NCI-H2107 treated with DMSO at 0.1 percent for 48 hours (cell line): ENCODE measurements around the gene POC1A.

Experiments used
- DNase-seq: peaks from one replicate; lab custom pipeline; 2025; ENCODE audit not compliant: unreplicated experiment; lab: John Stamatoyannopoulos, UW

The POC1A gene

DNA sequence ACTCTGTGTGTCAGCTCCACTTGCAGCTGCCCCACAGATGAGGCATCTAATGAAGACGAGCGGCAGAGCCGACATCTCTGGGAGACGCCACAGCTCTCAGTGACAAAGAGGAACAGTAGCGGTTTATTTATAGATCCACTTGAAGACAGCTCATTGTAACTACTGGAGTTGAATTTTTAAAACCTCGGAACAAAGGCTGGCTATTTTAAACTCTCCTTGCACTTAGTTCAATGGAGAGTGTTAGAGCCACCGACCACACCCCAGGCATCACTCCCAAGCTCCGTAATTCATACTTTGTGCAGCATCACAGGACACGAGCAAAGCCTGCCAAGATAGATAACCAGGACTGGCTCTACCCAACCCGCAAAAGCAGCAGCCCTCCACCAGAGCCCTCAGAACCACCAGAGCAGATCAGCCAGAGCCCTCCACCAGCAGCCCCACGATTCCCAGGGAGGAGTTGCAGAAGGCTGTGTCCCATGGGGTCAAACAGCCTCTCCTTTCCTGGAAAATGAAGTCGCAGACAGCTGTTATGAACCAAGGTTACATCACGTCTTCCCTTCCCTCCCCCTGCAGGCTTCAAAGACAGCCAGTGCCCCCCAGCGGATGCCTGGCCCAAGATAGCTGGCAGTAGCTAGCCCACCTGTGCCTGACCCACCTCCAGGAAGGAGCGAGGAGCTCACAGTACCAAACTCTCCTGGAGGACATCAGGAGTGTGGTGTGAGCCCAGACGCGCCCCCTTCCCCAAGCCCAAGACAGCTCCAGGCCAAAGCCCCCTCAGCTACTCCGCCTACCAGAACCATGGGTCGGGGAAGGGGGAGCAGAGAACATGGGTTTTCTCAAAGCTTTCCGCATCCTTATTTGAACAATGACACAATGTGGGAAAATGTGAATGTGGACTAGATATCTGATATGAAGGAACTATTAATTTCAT, 45.7 kb downstream of the POC1A start:
- peak; percentile 40 for DNase-seq

DNA sequence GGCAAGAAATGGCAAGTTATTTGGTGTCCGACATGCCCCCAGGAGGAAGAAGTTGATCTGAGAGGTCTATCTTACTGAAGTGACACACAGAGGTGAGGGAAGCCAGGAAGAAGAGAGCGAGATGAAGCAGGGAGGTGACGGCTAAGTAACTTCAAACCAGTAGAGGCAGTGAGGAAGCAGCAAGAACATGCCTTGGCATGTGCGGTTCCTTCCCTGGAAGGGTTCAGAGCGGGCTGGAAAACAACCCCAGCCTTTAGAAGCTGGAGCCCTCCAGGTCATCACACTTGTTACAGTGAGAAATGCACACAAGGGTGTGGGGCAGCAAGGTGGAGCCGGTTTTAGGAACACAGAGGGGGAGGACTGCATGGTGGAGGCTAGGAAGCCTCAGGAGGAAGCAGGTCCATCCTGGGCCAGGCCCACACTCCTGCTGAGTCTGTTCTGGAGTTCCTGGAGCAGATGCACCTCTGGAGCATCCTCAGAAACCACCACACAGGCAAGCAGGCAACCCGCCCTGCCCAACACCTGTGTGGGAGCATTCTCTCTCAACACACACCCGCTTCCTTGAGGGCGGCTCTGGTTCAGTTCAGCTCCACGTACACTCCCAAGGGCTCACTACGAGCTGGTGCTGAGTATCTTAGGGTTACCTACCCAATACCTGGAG, 47.1 kb downstream of the POC1A start:
- no peak for DNase-seq

DNA sequence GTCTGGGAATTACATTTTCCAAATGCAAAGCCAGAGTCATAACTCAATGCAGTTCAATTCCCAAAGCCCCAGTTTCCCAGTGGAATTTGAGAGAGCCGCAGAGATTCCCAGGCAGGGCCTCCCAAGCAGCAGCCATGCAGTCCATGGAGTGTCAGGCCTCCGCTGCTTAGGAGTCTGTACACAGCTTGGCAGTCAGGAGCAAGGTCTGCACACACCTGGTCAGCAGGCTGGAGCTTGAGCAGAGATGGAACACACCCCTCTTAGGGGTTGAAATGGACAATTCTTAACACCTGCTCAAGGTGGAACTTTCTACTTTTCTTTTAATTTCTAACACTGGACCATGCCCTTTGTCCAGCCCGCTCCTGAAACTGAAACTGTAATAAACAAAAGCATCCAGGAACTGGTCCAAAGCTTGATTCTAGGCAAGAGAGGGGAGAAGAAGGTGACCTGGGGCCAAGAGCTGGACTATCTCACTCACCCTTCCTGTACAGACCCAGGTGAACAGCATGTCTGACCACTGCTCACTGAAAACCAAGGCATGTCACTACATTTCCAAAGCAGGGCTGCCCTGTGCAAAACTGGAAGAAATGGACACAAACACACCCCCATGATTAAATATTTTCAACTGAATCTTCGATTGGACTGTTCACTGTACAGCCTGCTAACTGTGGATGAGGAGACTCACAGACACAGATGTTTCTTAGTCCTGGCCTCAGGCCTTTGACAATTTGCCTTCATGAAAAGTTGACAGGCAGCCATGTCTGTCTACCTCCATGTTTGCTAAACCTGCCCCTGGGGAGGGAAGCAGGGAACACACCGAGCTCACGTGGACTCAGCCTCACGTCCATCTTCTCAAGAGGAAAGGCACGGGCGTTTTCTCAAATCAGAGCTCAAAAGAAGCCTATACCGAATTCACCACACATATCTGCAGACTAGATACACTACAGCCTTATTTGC, 49.3 kb downstream of the POC1A start:
- no peak for DNase-seq

DNA sequence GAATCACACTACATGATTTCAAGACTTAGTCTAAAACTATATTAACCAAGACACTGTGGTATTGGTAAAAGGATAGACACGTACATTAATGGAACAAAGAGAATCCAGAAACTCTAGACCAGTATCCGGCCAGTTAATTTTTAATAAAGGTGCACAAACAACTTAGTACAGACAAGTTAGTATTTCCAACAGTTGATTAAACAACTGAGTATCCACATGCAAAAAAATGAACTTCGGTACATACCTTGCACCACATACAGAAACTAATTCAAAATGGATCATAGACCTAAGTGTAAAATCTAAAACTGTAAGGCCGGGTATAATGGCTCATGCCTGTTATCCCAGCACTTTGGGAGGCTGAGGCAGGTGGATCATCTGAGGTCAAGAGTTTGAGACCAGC, 51.3 kb downstream of the POC1A start:
- no peak for DNase-seq

DNA sequence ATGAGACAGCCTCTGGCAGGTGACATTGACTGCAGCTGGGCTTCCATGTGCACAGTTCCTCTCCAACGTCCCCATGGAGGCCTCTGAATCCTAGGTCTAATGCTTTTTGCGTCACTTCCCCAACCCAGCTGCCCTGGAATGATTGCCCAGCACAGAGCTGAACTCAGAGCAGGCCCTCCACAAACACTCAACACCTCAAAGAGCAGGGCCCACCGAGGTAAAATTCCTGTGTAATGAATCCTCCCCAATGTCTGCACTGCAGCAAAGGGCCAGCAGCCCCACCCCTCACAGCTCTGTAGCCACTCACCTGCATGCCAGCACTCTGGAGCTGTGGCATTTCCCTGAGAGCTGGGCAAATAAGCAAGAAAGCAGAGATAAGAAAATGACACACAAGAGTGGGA, 55.2 kb downstream of the POC1A start:
- DNase-seq, result no peak

DNA sequence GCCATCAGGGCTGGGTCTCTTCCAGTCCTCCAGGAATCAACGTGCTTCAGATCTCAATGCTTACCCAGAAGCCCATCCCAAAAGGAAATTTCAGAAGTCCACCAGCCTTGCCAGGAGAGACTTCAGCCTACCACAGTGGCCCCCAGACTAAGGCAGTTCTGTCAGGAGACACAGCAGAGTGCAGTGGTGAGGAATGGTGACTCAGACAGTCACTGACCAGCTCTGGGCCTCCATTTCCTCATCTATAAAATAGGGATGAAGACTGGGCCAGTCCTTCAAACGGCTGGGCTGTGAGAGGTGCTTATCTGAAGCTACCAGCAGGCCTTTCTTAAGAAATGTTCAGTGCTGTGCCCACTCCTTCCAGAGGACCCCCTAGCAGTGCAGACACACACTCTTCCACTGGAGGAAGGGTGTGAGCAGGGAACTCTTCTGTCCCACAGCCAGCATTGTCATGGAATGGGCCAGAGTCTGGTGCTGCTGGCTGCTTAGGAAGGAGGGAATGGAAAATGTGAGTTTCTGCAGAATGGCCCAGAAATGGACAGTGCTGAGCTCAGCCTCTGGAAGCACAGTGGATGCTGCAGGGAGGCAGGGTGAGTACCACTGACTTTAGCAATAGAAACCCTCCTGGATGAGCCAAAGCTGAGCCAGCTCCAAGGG, 56.2 kb downstream of the POC1A start:
- no peak for DNase-seq

DNA sequence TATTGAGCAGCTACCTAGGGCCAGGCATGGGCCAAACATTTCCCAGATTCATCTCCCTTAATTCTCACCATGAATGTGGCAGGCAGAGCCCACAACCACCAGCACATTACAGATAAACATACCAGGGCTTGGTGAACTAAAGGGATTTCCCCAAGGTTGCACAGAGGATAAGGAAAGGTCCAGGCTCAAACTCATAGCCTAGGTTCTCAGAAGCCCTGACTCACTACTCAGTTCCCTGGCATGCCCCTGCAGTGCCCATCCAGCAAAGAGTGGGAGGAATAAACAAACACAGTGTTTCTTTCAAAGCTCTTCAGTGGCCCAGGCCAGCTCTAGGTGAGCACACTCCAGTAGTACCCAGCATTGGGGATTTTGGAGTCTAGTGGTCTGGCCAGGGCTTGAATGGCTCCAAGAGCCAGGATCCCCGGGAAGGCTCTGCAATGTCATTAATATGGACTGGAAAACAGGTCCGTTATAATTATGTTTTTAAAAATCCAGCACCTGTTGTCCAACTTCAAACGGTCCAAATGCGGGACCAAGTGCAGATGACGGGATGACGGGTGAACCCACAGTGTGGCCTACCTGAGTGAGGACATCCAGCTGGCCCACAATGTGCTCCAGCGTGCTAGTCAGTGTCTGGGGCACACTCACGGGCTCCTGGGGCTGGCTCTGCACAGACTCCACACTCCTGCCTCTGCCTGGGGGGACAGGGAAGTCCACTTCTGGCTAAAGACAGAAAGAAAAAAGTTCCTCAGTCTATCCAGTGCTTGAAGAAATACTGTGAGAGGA, 58.0 kb downstream of the POC1A start:
- DNase-seq, result no peak

DNA sequence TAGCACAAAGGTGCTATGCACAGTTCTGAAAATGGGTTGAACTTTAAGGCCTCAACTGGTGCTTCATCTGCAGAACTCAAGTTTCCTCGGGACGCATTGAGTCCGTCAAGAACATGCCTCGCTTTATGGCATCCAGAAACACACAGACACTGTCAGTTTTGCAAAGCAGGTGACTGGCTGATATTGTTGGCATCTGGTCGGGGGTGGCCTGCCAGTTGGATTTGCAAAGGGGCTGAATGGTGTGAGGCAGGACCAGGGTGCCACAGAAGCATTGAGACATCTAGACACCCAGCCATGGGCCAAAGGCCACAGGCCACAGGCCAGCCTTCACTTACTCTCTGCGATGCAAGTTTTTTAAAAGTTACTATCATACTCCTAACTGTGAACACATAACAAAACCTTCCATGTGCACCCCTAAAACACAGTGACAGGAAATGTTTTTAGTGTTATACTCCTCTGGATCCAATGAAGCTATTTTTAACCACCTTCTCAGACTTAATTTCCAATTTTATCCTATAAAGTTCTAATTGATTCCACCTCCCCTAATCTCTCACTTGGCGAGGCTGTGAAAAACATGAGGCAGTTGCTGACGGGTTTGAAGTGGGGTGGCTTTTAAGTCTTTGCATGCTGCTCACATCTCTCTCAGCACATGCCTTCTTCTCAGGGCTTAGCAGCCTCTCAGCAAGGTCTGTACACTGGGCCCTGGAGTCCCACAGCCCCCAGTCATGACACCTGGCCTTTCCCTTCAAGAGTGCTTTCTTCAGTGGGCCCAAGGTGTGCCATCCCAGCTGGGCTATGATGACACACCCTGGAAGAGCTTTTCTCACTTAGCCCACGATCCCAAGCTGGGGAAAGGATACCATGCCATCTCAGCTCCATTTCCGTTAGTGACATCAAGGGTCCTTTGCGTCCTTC, 59.4 kb downstream of the POC1A start:
- no peak for DNase-seq

DNA sequence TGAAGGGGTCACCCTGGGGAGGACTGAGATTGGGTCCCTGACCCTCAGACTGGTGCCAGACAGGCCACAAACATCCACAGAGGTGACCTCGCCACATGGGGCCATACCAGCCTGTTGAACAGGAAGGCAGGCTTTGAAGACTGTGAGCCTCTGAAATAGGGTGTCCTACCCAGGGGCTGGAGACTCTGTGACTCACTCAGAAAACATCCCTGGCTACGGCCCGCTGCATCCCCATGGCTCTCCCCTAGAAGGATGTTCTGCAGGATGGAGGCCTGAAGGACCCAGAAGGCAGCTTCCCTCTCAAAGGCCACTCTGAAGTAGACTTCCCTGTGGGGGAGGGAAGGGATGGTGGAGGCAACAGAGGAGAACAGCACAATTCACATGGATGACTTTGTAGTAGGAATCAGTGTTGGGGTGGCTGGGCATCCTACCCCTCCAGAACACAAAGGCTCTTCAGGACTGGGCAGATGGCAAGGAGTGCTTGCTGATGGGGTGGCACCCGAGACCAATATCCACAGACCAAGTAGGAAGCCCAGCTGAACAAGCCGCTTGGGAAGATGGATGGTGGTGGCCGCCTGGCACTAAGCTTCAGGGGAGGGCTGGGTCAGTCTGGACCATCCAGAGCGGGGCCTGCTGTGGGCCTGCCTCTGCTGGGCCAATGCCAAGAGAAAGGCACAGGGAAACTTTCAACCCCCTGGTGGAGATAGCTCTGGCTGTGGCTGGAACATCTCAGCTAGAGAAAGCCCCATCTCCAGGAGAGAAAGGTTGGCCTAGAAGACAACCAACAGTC, 60.3 kb downstream of the POC1A start:
- no peak for DNase-seq

DNA sequence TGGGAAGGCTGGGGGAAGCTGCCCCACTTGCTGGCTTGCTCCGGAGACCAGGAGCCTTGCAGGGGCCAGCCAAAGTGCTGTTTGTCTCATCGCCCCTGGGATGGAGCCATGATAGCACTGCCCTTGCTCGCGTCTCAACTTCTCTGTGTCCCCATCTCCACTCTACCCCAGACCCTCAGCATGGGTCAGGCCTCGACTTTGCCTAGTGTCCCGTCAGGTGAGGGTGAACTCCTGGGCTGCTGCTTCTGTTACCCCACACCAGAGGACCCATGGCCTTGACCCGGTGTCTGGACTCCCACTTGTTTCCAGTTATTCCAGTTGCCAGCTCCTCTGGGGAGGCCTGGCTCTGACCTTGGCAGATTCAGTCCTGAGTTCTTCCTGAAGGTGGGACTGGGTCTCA, 61.3 kb downstream of the POC1A start:
- DNase-seq, result no peak

DNA sequence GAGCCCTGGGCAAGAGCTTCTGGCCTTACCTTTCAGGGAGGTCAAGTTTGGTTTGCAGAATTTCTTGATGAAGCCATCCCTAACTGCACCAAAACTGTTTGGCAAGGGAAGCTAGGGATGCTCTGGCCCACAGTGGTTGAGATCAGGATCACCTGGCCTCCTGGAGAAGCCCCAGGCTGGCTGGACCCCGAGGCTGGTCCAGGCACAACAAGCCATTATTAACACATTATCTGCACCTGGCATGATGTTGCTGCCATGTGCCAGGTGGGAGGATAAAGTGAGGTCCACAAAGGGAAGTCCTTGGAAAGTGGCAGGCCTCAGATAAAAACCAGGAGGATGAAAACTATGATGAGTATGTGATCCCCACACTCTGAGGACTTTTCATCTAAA, 62.0 kb downstream of the POC1A start:
- DNase-seq, result no peak

DNA sequence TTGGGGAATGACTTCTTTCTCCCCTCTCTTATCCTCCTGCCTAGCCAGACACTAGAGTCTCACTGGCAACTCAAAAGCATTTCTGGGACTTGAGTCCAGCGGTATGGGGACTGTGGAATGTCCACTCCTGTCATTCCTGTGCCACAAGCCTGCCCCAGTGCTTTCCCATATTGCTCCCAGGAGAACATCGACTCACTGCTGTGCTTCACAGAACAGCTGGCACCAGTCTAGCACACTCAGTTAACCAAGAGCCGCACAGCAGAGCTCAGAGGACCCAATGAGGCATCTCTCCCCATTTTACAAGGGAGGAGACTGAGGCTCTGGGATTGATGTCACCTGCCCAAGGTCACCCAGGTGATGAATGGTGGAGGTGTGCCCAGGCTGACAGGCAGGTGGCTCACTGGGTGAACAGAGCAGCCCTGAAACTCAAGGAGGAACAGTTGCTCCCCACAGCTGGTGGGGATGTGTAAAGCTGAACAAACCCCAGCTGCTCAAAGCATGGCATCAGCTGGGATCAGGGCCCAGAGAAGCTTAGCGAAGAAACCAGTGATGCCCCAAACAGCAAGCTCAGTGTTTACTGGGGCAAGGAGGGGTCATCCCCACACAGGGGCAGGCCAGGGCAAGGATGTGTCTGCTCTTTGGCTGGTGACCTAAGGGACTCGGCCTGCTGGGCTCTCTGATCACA, 62.5 kb downstream of the POC1A start:
- DNase-seq, result no peak

DNA sequence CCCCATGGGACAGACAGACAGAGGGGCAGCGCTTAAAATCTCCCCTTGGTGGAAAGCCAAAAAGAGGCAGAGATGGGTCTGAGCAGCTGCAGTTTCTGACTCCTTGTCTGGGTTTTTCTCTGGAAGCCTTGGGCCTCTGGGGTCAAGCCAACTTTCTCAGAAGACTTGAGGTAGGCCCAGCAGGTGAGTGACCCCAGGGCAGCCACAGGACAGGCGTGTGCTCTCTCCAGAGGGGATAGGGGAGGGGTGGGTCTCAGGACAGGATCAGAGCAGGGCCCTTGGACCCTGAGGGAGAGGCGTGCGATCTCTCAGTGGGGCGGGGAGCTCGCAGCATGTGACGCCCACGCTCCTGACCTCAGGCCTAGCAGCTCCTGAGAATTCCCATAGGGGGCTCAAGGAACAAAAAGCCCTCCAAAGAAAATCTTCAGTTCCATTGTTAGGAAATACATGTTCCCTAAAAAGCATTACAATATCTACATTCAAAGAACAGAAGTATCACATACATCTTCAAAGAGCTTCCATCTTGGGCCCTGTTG, 63.2 kb downstream of the POC1A start:
- DNase-seq, result no peak

DNA sequence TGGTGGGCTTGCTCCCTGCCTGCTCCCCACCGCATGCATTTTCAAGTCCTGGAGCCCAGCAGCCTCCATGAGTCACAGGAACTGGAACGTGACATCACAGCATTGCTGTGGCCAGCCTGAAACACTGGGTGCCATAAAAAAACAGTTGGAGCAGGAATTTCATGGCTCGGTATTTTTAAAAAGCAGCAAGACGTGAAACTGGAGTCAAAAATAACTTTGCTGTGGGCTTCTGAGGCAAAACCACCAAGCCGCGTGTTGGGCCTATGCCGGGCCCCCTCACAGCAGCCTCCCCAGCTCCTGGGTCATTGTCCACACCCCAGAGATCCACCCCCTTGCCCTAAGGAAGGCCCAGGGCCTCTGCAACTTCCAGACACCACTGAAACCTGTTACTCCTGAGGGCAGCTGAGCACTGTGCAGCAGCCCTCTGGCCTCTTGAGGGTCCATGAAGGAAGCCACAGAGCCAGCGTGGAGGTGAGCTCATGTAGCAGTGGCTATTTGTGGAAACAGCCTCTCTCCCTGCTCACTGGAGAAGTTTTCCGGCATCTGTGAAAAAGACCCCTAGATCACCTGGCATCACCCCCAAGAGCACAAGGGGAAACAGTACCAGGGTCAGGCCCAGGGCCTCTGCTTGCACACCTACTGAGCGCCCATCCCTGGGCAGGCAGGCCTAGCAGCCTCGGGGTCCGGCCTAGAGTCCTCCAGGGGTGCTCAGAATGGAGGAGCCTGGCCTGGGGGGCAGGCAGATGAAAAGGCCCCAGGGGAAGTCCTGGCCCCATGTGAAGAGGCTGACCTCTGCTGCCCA, 63.9 kb downstream of the POC1A start:
- DNase-seq, result no peak

DNA sequence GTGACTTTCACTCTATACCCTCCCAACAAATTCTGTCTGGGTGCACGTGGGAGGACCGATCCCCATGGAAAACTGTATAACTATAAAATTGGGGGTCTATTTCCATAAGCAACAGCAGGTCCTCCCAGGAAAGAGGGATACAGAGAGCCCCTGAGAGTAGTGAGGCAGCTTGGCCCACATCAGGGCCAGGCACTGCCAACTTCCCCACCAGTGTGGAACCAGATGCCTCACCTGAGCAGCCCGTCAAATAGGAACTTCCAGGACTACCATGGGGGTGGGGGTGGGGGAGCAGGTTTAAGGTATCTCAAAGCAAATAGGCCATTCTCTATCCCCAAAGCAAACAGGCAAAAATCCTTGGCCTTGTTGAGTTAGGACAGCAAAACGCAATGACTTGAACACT, 64.5 kb downstream of the POC1A start:
- no peak for DNase-seq
